ENCODE measurements around the gene IGFBP2.

DNA sequence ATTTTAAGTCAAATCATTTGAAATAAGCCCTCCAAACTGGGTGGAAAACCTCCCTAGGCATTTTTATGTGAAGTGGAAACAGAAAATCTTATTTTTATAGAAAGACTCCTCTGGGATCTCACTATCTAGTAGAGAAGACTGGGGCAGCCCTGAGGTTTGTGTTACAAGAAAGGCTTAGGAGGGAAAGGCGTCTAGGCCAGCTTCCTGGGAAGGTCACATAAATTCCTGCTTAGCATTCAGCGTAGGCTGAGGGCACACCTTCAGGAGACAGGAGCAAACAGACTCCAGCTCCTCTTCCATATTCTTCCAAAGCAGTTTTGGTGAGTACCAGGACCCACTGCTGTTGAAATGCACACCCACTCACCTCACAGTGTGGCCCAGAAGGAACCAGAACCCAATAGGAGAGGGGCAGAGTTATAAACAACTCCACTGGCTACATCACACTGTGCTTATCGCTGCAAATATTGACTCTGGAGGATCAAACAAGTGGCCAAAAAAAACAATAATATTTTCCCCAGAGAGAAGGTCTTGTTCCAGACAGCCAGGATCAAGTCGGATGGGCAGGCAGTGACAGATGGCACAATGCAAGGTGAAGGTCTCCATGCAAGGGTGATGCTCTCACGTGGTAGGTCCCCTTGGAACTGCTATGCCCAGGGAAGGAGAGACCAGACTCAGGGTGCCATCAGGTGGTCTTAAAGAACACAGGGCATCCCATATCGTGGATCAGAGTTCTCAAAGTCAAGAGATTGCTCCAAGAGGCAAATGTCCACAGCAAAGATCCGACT lies 17.7 kb upstream of the IGFBP2 start:
- TF ChIP-seq GATA1 (IDR thresholded peaks at IDR 0.05; ENCODE audit: low read depth, low read length) (no peak), POLR2A (IDR thresholded peaks at IDR 0.05; ENCODE audit: low read length) (no peak)
